ENCODE measurements around the gene CENPO. TPM values are rescaled to one million over a fixed set of nuclear protein-coding genes. Genes with fewer than 3 reads are reported as not detected.
A peak's percentile ranks its signal among the peaks of the same experiment; 100 is the strongest.

CENPO gene
- total RNA-seq, 2 donors from 2014 or later = 27.3 to 40.3 TPM

DNA sequence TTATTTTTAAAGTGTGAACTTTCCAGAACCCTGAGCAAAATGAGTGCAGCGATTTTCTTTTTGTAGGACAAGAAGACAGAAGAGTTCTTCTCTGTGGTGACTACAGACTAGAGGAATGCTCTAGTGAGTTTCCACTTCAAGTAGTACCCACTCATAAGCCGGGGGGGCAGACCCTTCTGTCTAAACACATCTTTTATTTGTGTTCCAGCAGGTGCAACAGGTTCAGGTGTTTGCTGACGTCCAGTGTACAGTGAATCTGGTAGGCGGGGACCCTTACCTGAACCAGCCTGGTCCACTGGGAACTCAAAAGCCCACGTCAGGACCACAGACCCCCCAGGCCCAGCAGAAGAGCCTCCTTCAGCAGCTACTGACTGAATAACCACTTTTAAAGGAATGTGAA lies 25.2 kb upstream of the CENPO start:
- no peak overlapping the region for H3K27ac Mint-ChIP-seq
- 93 to 95% methylated on average over 2 to 5 of the region's 5 CpGs for WGBS, 2 experiments (ENCODE audit: insufficient coverage in 1 of 2, insufficient read length in 1 of 2)
- no peaks in the 10 kb centered on the region for H3K27me3 Mint-ChIP-seq (ENCODE audit: insufficient read depth)

GRCh38 chr2:24768601-24769000 lies 24.6 kb upstream of the CENPO start:
- Mint-ChIP-seq H3K4me1 (peaks cover 16% of the 10 kb centered on the region), H3K27me3 (ENCODE audit: insufficient read depth) (no peaks in the 10 kb centered on the region), H3K9me3 (peaks cover 6% of the 10 kb centered on the region), H3K36me3 (ENCODE audit: low read depth) (peaks cover 34% of the 10 kb centered on the region), H3K27ac (no peak overlapping the region), H3K4me3 (no peak overlapping the region)
- no peak overlapping the region for H3K9ac ChIP-seq (ENCODE audit: extremely low read depth, low read length, poor library complexity, severe bottlenecking)
- H3K27ac ChIP-seq (ENCODE audit: low read depth, low read length) = no peak overlapping the region
- no peaks in the 10 kb centered on the region for H3K4me1 ChIP-seq (ENCODE audit: control insufficient read depth, insufficient read depth, low read length)
- TF ChIP-seq, protein P1, sequence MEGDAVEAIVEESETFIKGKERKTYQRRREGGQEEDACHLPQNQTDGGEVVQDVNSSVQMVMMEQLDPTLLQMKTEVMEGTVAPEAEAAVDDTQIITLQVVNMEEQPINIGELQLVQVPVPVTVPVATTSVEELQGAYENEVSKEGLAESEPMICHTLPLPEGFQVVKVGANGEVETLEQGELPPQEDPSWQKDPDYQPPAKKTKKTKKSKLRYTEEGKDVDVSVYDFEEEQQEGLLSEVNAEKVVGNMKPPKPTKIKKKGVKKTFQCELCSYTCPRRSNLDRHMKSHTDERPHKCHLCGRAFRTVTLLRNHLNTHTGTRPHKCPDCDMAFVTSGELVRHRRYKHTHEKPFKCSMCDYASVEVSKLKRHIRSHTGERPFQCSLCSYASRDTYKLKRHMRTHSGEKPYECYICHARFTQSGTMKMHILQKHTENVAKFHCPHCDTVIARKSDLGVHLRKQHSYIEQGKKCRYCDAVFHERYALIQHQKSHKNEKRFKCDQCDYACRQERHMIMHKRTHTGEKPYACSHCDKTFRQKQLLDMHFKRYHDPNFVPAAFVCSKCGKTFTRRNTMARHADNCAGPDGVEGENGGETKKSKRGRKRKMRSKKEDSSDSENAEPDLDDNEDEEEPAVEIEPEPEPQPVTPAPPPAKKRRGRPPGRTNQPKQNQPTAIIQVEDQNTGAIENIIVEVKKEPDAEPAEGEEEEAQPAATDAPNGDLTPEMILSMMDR (conservative IDR thresholded peaks at IDR 0.05) = no peak
- peak; percentile 52 for DNase-seq
- no peak overlapping the region for H3K4me3 ChIP-seq (ENCODE audit: low read length)
- H3K27me3 ChIP-seq (ENCODE audit: control insufficient read depth, insufficient read depth, low read length, poor library complexity, severe bottlenecking) = no peaks in the 10 kb centered on the region
- 86 to 91% methylated on average over 6 to 7 of the region's 7 CpGs for WGBS, 2 experiments (ENCODE audit: insufficient coverage in 1 of 2, insufficient read length in 1 of 2)
- peaks cover 13% of the 10 kb centered on the region for H3K9me3 ChIP-seq (ENCODE audit: control insufficient read depth, low read length)
- peaks cover 25% of the 10 kb centered on the region for H3K36me3 ChIP-seq (ENCODE audit: control insufficient read depth, insufficient read depth, low read length)

More for the DNA sequence above, 25.2 kb upstream of the CENPO start:
- no peak for DNase-seq
- no peak overlapping the region for H3K27ac ChIP-seq (ENCODE audit: low read depth, low read length)
- TF ChIP-seq, protein P1 (conservative IDR thresholded peaks at IDR 0.05) = no peak
- no peak overlapping the region for H3K9ac ChIP-seq (ENCODE audit: extremely low read depth, low read length, poor library complexity, severe bottlenecking)
- peaks cover 13% of the 10 kb centered on the region for H3K9me3 ChIP-seq (ENCODE audit: control insufficient read depth, low read length)
- H3K4me1 ChIP-seq (ENCODE audit: control insufficient read depth, insufficient read depth, low read length) = no peaks in the 10 kb centered on the region
- Mint-ChIP-seq H3K9me3 (peaks cover 6% of the 10 kb centered on the region), H3K4me3 (no peak overlapping the region), H3K4me1 (peaks cover 13% of the 10 kb centered on the region), H3K36me3 (ENCODE audit: low read depth) (peaks cover 35% of the 10 kb centered on the region)
- no peaks in the 10 kb centered on the region for H3K27me3 ChIP-seq (ENCODE audit: control insufficient read depth, insufficient read depth, low read length, poor library complexity, severe bottlenecking)
- peaks cover 25% of the 10 kb centered on the region for H3K36me3 ChIP-seq (ENCODE audit: control insufficient read depth, insufficient read depth, low read length)
- no peak overlapping the region for H3K4me3 ChIP-seq (ENCODE audit: low read length)

GRCh38 chr2:24771061-24771460 lies 22.2 kb upstream of the CENPO start:
- H3K27ac ChIP-seq (ENCODE audit: low read depth, low read length) = no peak overlapping the region
- TF ChIP-seq, protein P1 (conservative IDR thresholded peaks at IDR 0.05) = no peak
- DNase-seq = no peak
- 82 to 85% methylated on average over 3 to 5 of the region's 5 CpGs for WGBS, 2 experiments (ENCODE audit: insufficient coverage in 1 of 2, insufficient read length in 1 of 2)
- Mint-ChIP-seq H3K27me3 (ENCODE audit: insufficient read depth) (no peaks in the 10 kb centered on the region), H3K9me3 (peaks cover 6% of the 10 kb centered on the region), H3K27ac (peak overlapping the region; percentile 71), H3K4me1 (peaks cover 18% of the 10 kb centered on the region), H3K4me3 (no peak overlapping the region), H3K36me3 (ENCODE audit: low read depth) (peaks cover 19% of the 10 kb centered on the region)
- no peaks in the 10 kb centered on the region for H3K27me3 ChIP-seq (ENCODE audit: control insufficient read depth, insufficient read depth, low read length, poor library complexity, severe bottlenecking)
- peaks cover 13% of the 10 kb centered on the region for H3K9me3 ChIP-seq (ENCODE audit: control insufficient read depth, low read length)
- no peaks in the 10 kb centered on the region for H3K4me1 ChIP-seq (ENCODE audit: control insufficient read depth, insufficient read depth, low read length)
- H3K4me3 ChIP-seq (ENCODE audit: low read length) = peak overlapping the region; percentile 63
- peaks cover 14% of the 10 kb centered on the region for H3K36me3 ChIP-seq (ENCODE audit: control insufficient read depth, insufficient read depth, low read length)
- no peak overlapping the region for H3K9ac ChIP-seq (ENCODE audit: extremely low read depth, low read length, poor library complexity, severe bottlenecking)
